Iris pigment epithelial cell (primary cell): Measurements from ENCODE around the gene CMTM3.

Source experiments
- DNase-seq: peaks from one replicate; pipeline ENCODE4 v3.0.0-alpha.2; 2011; ENCODE audit warnings: low read depth

The CMTM3 gene

GRCh38 chr16:66662445-66663194, 58.1 kb downstream of the CMTM3 start:
- peak; percentile 58 for DNase-seq
